GM12878 (cell line): ENCODE data around the gene FMNL2. TPM values are rescaled to one million over a fixed set of nuclear protein-coding genes. Genes with fewer than 3 reads are reported as not detected.

Experiments
- HDAC6 ChIP-seq: fragments of 200-600 bp; sonication (generic); IDR thresholded peaks from one replicate; pipeline ENCODE4 v1.8.0; 2017; ENCODE audit warnings: antibody characterized with exemption; ENCODE audit not compliant: unreplicated experiment
- KDM1A ChIP-seq: fragments of 200-600 bp; sonication (generic); IDR thresholded peaks from 2 replicates; pipeline ENCODE4 v1.6.1; 2016; ENCODE audit warnings: borderline replicate concordance
- MYB ChIP-seq: fragments of 150-350 bp; IDR thresholded peaks from 2 replicates; pipeline ENCODE4 v1.6.1; 2014; ENCODE audit warnings: mild to moderate bottlenecking, low read depth, low read length, borderline replicate concordance
- NFIC ChIP-seq: IDR thresholded peaks from 2 replicates; pipeline ENCODE4 v1.6.1; 2012; ENCODE audit warnings: low read depth, mild to moderate bottlenecking, inconsistent platforms, low read length, moderate library complexity
- PML ChIP-seq: IDR thresholded peaks from 2 replicates; pipeline ENCODE4 v1.6.1; 2012; ENCODE audit warnings: low read length, inconsistent platforms
- RFX5 ChIP-seq: IDR thresholded peaks from 2 replicates; pipeline ENCODE4 v1.6.1; 2011; ENCODE audit warnings: low read depth, low read length, improper control_type of control experiment
- SMAD5 ChIP-seq: IDR thresholded peaks from 2 replicates; pipeline ENCODE4 v1.6.1; 2016; ENCODE audit warnings: antibody characterized with exemption, low read depth
- polyA plus RNA-seq, 11 experiments: library from polyadenylated mRNA; depleted of rRNA in 4 of 11; unstranded in 6 of 11; stranded (reverse) in 5 of 11; fragments of >200 nt; fragmentation: Nextera tagmentation in 4 of 11; fragmentation: Illumina TruSeq in 1 of 11; extraction: Ambion mirVana in 4 of 11; extraction: Trizol in 1 of 11; gene quantifications; 1 replicate in 1 of 11; 2 replicates in 10 of 11; pipeline versions ENCODE4 v1.2.1 to v1.2.3, GENCODE V29; 2011 to 2016; ENCODE audit warnings: inconsistent platforms in 2 of 11, missing spikeins in 2 of 11, low read depth in 1 of 11
- total RNA-seq, 4 experiments: library from RNA; depleted of rRNA in 3 of 4; stranded (reverse); fragments of >200 nt in 3 of 4; fragmentation: Illumina TruSeq in 1 of 4; extraction: Trizol in 1 of 4; gene quantifications; 2 replicates each; pipeline versions ENCODE4 v1.2.1 to v1.2.3, GENCODE V29; 2013 to 2021
- TF ChIP-seq, protein P1 (sequence below): IDR thresholded peaks from 2 replicates; pipeline ENCODE4 v1.6.1; 2012; ENCODE audit warnings: mild to moderate bottlenecking, low read depth, low read length
- TF ChIP-seq, protein P2 (sequence below): fragments of 450-650 bp; formaldehyde crosslinking; IDR thresholded peaks from 2 replicates; pipeline ENCODE4 v1.4.0; 2022; ENCODE audit warnings: mild to moderate bottlenecking, moderate library complexity
- TF ChIP-seq, protein P3 (sequence below): fragments of 450-650 bp; IDR thresholded peaks from 2 replicates; pipeline ENCODE4 v1.6.1; 2016; ENCODE audit warnings: mild to moderate bottlenecking, moderate library complexity, borderline replicate concordance
- TF ChIP-seq, protein P4 (sequence below): IDR thresholded peaks from 2 replicates; pipeline ENCODE4 v1.6.1; 2012; ENCODE audit warnings: low read depth, low read length, improper control_type of control experiment
- TF ChIP-seq, protein P5 (sequence below): fragments of 450-650 bp; IDR thresholded peaks from 2 replicates; pipeline ENCODE4 v1.6.1; 2017; ENCODE audit warnings: mild to moderate bottlenecking, moderate library complexity

The FMNL2 gene
- total and polyA plus RNA-seq, 10 of the 15 experiments (the other 5 are each of a cell fraction or from before 2014, with no cell fraction given), result 0.13 to 9.9 (median 0.35) TPM

DNA sequence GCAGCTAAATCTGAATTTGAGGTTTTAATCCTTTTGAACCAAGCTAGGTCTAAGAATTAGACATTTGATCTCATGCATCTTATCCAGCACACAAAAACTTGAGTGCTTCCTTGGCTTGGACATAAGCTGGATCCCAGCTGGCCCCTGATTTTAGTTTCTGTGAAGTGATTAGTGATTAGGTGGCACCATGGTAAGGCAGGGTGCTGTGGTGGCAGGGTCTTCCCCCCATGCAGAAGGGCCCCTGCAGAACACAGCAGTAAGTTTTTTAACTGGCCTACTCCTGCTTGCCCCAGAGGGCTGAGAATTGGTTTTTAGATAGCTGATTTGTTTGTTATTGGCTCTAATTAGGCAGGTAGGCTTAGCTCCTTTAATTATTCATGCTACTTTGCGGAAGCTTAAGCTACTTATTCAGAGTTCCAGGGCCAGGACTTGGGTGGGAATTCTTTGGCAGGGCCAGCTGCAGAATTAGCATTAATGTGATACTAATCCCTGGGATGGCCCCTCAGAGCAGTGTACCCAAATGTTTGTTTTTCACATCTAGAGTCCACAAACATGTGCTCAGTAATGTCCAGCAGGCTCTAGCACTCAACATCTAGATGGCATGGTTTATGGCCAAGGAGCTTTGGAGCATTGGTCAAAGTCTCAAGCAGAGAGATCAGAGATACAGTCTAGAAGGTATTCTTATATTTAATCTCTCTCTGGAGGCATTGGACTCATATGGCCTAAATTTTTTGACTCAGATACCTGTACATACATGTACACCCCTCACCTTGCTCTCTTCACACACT, 99.6 kb downstream of the FMNL2 start (continued):
- TF ChIP-seq, protein P1, sequence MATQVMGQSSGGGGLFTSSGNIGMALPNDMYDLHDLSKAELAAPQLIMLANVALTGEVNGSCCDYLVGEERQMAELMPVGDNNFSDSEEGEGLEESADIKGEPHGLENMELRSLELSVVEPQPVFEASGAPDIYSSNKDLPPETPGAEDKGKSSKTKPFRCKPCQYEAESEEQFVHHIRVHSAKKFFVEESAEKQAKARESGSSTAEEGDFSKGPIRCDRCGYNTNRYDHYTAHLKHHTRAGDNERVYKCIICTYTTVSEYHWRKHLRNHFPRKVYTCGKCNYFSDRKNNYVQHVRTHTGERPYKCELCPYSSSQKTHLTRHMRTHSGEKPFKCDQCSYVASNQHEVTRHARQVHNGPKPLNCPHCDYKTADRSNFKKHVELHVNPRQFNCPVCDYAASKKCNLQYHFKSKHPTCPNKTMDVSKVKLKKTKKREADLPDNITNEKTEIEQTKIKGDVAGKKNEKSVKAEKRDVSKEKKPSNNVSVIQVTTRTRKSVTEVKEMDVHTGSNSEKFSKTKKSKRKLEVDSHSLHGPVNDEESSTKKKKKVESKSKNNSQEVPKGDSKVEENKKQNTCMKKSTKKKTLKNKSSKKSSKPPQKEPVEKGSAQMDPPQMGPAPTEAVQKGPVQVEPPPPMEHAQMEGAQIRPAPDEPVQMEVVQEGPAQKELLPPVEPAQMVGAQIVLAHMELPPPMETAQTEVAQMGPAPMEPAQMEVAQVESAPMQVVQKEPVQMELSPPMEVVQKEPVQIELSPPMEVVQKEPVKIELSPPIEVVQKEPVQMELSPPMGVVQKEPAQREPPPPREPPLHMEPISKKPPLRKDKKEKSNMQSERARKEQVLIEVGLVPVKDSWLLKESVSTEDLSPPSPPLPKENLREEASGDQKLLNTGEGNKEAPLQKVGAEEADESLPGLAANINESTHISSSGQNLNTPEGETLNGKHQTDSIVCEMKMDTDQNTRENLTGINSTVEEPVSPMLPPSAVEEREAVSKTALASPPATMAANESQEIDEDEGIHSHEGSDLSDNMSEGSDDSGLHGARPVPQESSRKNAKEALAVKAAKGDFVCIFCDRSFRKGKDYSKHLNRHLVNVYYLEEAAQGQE, result no peak
- no peak for TF ChIP-seq NFIC
- TF ChIP-seq, protein P2, sequence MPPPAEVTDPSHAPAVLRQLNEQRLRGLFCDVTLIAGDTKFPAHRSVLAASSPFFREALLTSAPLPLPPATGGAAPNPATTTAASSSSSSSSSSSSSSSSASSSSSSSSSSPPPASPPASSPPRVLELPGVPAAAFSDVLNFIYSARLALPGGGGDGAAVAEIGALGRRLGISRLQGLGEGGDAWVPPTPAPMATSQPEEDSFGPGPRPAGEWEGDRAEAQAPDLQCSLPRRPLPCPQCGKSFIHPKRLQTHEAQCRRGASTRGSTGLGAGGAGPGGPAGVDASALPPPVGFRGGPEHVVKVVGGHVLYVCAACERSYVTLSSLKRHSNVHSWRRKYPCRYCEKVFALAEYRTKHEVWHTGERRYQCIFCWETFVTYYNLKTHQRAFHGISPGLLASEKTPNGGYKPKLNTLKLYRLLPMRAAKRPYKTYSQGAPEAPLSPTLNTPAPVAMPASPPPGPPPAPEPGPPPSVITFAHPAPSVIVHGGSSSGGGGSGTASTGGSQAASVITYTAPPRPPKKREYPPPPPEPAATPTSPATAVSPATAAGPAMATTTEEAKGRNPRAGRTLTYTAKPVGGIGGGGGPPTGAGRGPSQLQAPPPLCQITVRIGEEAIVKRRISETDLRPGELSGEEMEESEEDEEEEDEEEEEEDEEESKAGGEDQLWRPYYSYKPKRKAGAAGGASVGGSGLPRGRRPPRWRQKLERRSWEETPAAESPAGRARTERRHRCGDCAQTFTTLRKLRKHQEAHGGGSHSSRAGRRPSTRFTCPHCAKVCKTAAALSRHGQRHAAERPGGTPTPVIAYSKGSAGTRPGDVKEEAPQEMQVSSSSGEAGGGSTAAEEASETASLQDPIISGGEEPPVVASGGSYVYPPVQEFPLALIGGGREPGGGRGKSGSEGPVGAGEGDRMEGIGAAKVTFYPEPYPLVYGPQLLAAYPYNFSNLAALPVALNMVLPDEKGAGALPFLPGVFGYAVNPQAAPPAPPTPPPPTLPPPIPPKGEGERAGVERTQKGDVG (CRISPR knock-in tag), result no peak
- TF ChIP-seq PML, result no peak
- TF ChIP-seq RFX5, result no peak
- TF ChIP-seq, protein P3, sequence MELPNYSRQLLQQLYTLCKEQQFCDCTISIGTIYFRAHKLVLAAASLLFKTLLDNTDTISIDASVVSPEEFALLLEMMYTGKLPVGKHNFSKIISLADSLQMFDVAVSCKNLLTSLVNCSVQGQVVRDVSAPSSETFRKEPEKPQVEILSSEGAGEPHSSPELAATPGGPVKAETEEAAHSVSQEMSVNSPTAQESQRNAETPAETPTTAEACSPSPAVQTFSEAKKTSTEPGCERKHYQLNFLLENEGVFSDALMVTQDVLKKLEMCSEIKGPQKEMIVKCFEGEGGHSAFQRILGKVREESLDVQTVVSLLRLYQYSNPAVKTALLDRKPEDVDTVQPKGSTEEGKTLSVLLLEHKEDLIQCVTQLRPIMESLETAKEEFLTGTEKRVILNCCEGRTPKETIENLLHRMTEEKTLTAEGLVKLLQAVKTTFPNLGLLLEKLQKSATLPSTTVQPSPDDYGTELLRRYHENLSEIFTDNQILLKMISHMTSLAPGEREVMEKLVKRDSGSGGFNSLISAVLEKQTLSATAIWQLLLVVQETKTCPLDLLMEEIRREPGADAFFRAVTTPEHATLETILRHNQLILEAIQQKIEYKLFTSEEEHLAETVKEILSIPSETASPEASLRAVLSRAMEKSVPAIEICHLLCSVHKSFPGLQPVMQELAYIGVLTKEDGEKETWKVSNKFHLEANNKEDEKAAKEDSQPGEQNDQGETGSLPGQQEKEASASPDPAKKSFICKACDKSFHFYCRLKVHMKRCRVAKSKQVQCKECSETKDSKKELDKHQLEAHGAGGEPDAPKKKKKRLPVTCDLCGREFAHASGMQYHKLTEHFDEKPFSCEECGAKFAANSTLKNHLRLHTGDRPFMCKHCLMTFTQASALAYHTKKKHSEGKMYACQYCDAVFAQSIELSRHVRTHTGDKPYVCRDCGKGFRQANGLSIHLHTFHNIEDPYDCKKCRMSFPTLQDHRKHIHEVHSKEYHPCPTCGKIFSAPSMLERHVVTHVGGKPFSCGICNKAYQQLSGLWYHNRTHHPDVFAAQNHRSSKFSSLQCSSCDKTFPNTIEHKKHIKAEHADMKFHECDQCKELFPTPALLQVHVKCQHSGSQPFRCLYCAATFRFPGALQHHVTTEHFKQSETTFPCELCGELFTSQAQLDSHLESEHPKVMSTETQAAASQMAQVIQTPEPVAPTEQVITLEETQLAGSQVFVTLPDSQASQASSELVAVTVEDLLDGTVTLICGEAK, result no peak
- no peak for TF ChIP-seq MYB
- TF ChIP-seq, protein P4, sequence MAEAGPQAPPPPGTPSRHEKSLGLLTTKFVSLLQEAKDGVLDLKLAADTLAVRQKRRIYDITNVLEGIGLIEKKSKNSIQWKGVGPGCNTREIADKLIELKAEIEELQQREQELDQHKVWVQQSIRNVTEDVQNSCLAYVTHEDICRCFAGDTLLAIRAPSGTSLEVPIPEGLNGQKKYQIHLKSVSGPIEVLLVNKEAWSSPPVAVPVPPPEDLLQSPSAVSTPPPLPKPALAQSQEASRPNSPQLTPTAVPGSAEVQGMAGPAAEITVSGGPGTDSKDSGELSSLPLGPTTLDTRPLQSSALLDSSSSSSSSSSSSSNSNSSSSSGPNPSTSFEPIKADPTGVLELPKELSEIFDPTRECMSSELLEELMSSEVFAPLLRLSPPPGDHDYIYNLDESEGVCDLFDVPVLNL, result no peak
- TF ChIP-seq, protein P5, sequence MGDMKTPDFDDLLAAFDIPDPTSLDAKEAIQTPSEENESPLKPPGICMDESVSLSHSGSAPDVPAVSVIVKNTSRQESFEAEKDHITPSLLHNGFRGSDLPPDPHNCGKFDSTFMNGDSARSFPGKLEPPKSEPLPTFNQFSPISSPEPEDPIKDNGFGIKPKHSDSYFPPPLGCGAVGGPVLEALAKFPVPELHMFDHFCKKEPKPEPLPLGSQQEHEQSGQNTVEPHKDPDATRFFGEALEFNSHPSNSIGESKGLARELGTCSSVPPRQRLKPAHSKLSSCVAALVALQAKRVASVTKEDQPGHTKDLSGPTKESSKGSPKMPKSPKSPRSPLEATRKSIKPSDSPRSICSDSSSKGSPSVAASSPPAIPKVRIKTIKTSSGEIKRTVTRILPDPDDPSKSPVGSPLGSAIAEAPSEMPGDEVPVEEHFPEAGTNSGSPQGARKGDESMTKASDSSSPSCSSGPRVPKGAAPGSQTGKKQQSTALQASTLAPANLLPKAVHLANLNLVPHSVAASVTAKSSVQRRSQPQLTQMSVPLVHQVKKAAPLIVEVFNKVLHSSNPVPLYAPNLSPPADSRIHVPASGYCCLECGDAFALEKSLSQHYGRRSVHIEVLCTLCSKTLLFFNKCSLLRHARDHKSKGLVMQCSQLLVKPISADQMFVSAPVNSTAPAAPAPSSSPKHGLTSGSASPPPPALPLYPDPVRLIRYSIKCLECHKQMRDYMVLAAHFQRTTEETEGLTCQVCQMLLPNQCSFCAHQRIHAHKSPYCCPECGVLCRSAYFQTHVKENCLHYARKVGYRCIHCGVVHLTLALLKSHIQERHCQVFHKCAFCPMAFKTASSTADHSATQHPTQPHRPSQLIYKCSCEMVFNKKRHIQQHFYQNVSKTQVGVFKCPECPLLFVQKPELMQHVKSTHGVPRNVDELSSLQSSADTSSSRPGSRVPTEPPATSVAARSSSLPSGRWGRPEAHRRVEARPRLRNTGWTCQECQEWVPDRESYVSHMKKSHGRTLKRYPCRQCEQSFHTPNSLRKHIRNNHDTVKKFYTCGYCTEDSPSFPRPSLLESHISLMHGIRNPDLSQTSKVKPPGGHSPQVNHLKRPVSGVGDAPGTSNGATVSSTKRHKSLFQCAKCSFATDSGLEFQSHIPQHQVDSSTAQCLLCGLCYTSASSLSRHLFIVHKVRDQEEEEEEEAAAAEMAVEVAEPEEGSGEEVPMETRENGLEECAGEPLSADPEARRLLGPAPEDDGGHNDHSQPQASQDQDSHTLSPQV, result no peak
- TF ChIP-seq KDM1A, result no peak
- no peak for TF ChIP-seq HDAC6
- no peak for TF ChIP-seq SMAD5
